Measurements from ENCODE around the gene OAS3.

DNA sequence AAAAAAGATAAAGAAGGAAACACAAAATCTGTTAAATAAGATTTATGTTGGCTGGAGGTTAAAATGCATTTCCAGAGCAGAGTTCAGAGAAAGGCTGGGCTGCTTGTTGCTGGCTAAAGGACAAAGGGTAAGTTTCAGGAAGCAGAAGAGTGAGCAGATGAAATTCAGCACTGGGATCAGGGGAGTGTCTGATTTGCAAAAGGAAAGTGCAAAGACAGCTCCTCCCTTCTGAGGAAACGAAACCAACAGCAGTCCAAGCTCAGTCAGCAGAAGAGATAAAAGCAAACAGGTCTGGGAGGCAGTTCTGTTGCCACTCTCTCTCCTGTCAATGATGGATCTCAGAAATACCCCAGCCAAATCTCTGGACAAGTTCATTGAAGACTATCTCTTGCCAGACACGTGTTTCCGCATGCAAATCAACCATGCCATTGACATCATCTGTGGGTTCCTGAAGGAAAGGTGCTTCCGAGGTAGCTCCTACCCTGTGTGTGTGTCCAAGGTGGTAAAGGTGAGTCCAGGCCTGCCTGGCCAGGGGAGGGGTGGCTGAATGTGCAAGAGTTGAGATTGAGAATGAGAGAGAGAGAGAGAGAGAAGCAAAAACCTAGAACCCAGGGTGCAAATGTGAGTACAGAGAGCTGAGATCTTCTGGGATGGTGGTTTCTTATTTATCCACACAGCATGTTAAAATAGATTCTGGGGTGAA is 31.4 kb upstream of the OAS3 start, which contains the start of gene OAS1:
- TF ChIP-seq, protein P1, sequence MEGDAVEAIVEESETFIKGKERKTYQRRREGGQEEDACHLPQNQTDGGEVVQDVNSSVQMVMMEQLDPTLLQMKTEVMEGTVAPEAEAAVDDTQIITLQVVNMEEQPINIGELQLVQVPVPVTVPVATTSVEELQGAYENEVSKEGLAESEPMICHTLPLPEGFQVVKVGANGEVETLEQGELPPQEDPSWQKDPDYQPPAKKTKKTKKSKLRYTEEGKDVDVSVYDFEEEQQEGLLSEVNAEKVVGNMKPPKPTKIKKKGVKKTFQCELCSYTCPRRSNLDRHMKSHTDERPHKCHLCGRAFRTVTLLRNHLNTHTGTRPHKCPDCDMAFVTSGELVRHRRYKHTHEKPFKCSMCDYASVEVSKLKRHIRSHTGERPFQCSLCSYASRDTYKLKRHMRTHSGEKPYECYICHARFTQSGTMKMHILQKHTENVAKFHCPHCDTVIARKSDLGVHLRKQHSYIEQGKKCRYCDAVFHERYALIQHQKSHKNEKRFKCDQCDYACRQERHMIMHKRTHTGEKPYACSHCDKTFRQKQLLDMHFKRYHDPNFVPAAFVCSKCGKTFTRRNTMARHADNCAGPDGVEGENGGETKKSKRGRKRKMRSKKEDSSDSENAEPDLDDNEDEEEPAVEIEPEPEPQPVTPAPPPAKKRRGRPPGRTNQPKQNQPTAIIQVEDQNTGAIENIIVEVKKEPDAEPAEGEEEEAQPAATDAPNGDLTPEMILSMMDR (IDR thresholded peaks at IDR 0.05), result no peak
- no peak for TF ChIP-seq POLR2A (IDR thresholded peaks at IDR 0.05)
